H1 (cell line): Measurements from ENCODE around the gene DHCR7. TPM values are rescaled to one million over a fixed set of nuclear protein-coding genes. Genes with fewer than 3 reads are reported as not detected.

Experiments
- CTCF ChIA-PET: fragments of 300-600 bp; sonication (Branson Sonifier 250); formaldehyde crosslinking; loops from one replicate; lab custom pipeline; 2021; ENCODE audit not compliant: partially characterized antibody; lab: Charles Lee
- POLR2A ChIA-PET: fragments of 300-600 bp; sonication (Branson Sonifier 250); formaldehyde crosslinking; loops from one replicate; lab custom pipeline; 2021; ENCODE audit warnings: inconsistent platforms; ENCODE audit not compliant: partially characterized antibody; lab: Charles Lee
- DNase-seq, 2 experiments: peaks; one replicate each; pipeline versions ENCODE4 v3.0.0 to v3.0.0-alpha.2; 2010 to 2022; ENCODE audit warnings: low spot score in 2 of 2, low read depth in 1 of 2, mixed read lengths in 1 of 2
- FAIRE-seq: peaks from 2 replicates; lab custom pipeline; 2011; peaks lifted over from hg19 to GRCh38; lab: Jason Lieb, UNC
- H2AFZ ChIP-seq: 2 replicates; pipeline ENCODE4 v1.8.1; 2012; ENCODE audit warnings: low read length, inconsistent platforms
- H2AK5ac ChIP-seq: 2 replicates; pipeline ENCODE4 v1.6.1; 2013; ENCODE audit warnings: low read depth, low read length
- H2BK120ac ChIP-seq: replicated peaks from 2 replicates; pipeline ENCODE3; 2013; ENCODE audit warnings: low read depth, low read length, inconsistent platforms
- H2BK12ac ChIP-seq: 2 replicates; pipeline ENCODE4 v1.6.1; 2013; ENCODE audit warnings: low read depth, low read length
- H2BK15ac ChIP-seq: 2 replicates; pipeline ENCODE4 v1.6.1; 2013; ENCODE audit warnings: low read length
- H2BK20ac ChIP-seq: 2 replicates; pipeline ENCODE4 v1.6.1; 2013; ENCODE audit warnings: low read length
- H2BK5ac ChIP-seq: 2 replicates; pipeline ENCODE4 v1.6.1; 2013; ENCODE audit warnings: low read depth, low read length
- H3K14ac ChIP-seq: 2 replicates; pipeline ENCODE4 v1.6.1; 2013; ENCODE audit warnings: inconsistent platforms; ENCODE audit not compliant: insufficient read length
- H3K18ac ChIP-seq: 2 replicates; pipeline ENCODE4 v1.6.1; 2013; ENCODE audit warnings: low read length; ENCODE audit errors: extremely low read depth
- H3K23ac ChIP-seq: 2 replicates; pipeline ENCODE4 v1.6.1; 2013; ENCODE audit warnings: inconsistent platforms; ENCODE audit not compliant: insufficient read length
- H3K23me2 ChIP-seq: 2 replicates; pipeline ENCODE4 v1.6.1; 2013; ENCODE audit warnings: low read depth, low read length
- H3K27ac ChIP-seq: 2 replicates; pipeline ENCODE4 v1.6.1; 2011; ENCODE audit warnings: low read depth, low read length, inconsistent platforms
- H3K27me3 ChIP-seq, 4 experiments: replicated peaks in 1 of 4; 1 replicate in 1 of 4; 2 replicates in 3 of 4; pipeline versions ENCODE4 v1.6.1 to v1.8.1; 2011 to 2013; ENCODE audit warnings: low read length in 3 of 4, mild to moderate bottlenecking in 3 of 4, inconsistent platforms in 2 of 4, mixed read lengths in 2 of 4, moderate library complexity in 1 of 4; ENCODE audit not compliant: control insufficient read depth in 3 of 4, insufficient read depth in 3 of 4; ENCODE audit errors: extremely low read depth in 1 of 4
- H3K36me3 ChIP-seq, 4 experiments: 2 replicates each; pipeline versions ENCODE4 v1.6.1 to v1.8.1; 2011 to 2013; ENCODE audit warnings: mild to moderate bottlenecking in 4 of 4, low read length in 3 of 4, moderate library complexity in 2 of 4, control low read depth in 1 of 4, inconsistent platforms in 1 of 4; ENCODE audit not compliant: insufficient read depth in 4 of 4, control insufficient read depth in 2 of 4
- H3K4ac ChIP-seq: replicated peaks from 2 replicates; pipeline ENCODE3; 2013; ENCODE audit warnings: low read length, low read depth, mixed read lengths, inconsistent platforms; ENCODE audit not compliant: insufficient read length
- H3K4me1 ChIP-seq, 4 experiments: replicated peaks in 1 of 4; 1 replicate in 1 of 4; 2 replicates in 3 of 4; pipeline versions ENCODE4 v1.6.1 to v1.8.1; 2011 to 2013; ENCODE audit warnings: low read length in 3 of 4, inconsistent platforms in 2 of 4, mixed read lengths in 1 of 4; ENCODE audit not compliant: insufficient read depth in 4 of 4, control insufficient read depth in 3 of 4
- H3K4me2 ChIP-seq, 2 experiments: 2 replicates each; pipeline versions ENCODE4 v1.6.1 to v1.8.1; 2011 to 2013; ENCODE audit warnings: low read depth in 2 of 2, low read length in 2 of 2, control low read depth in 1 of 2, inconsistent platforms in 1 of 2, mild to moderate bottlenecking in 1 of 2; ENCODE audit not compliant: insufficient read depth in 1 of 2
- H3K4me3 ChIP-seq, 4 experiments: fragments of 200-600, 300-600 bp in 1 of 4; sonication (generic), shearing (Covaris generic), sonication (Bioruptor Twin) in 1 of 4; 2 replicates each; pipeline versions ENCODE4 v1.5.1 to v1.8.1; 2011 to 2016; ENCODE audit warnings: low read length in 4 of 4, low read depth in 3 of 4, control low read depth in 2 of 4, inconsistent platforms in 2 of 4, mild to moderate bottlenecking in 2 of 4, mixed read lengths in 1 of 4, moderate library complexity in 1 of 4; ENCODE audit not compliant: insufficient read depth in 2 of 4; ENCODE audit errors: extremely low read depth in 1 of 4
- H3K56ac ChIP-seq: replicated peaks from 2 replicates; pipeline ENCODE3; 2013; ENCODE audit warnings: low read depth, mild to moderate bottlenecking, mixed read lengths, low read length, inconsistent platforms; ENCODE audit not compliant: insufficient read length
- H3K79me1 ChIP-seq: 2 replicates; pipeline ENCODE4 v1.6.1; 2013; ENCODE audit warnings: low read depth, low read length, control low read depth
- H3K79me2 ChIP-seq, 2 experiments: 2 replicates each; pipeline versions ENCODE4 v1.6.1 to v1.8.1; 2012 to 2013; ENCODE audit warnings: low read length in 2 of 2, mild to moderate bottlenecking in 2 of 2, inconsistent platforms in 1 of 2; ENCODE audit not compliant: insufficient read depth in 2 of 2, control insufficient read depth in 1 of 2
- H3K9ac ChIP-seq, 4 experiments: replicated peaks in 1 of 4; 1 replicate in 1 of 4; 2 replicates in 3 of 4; pipeline versions ENCODE4 v1.6.1 to v1.8.1; 2011 to 2013; ENCODE audit warnings: low read depth in 3 of 4, low read length in 3 of 4, control low read depth in 2 of 4, mild to moderate bottlenecking in 2 of 4, moderate library complexity in 2 of 4, inconsistent platforms in 1 of 4; ENCODE audit errors: extremely low read depth in 1 of 4
- H3K9me3 ChIP-seq, 2 experiments: 2 replicates each; pipeline versions ENCODE4 v1.6.1 to v1.8.1; 2012 to 2013; ENCODE audit warnings: mild to moderate bottlenecking in 2 of 2, moderate library complexity in 2 of 2, control low read depth in 1 of 2, inconsistent platforms in 1 of 2, low read depth in 1 of 2, low read length in 1 of 2, mixed read lengths in 1 of 2; ENCODE audit not compliant: insufficient read depth in 2 of 2
- H4K20me1 ChIP-seq, 2 experiments: replicated peaks in 1 of 2; 2 replicates each; pipeline versions ENCODE3 to v1.8.1; 2011 to 2013; ENCODE audit warnings: inconsistent platforms in 2 of 2, low read length in 2 of 2, mild to moderate bottlenecking in 1 of 2; ENCODE audit not compliant: insufficient read depth in 2 of 2, control insufficient read depth in 1 of 2
- H4K5ac ChIP-seq: 2 replicates; pipeline ENCODE4 v1.6.1; 2013; ENCODE audit warnings: low read length, low read depth, mixed read lengths, inconsistent platforms; ENCODE audit not compliant: insufficient read length
- H4K8ac ChIP-seq: 2 replicates; pipeline ENCODE4 v1.8.0; 2013; ENCODE audit warnings: mild to moderate bottlenecking, moderate library complexity, low read length, inconsistent platforms; ENCODE audit not compliant: insufficient read depth; ENCODE audit errors: extremely low read depth
- H4K91ac ChIP-seq: replicated peaks from 2 replicates; pipeline ENCODE3; 2013; ENCODE audit warnings: low read length, mixed read lengths, inconsistent platforms; ENCODE audit not compliant: insufficient read length
- CHD2 ChIP-seq: IDR thresholded peaks from 2 replicates; pipeline ENCODE4 v1.6.1; 2012; ENCODE audit warnings: low read length, improper control_type of control experiment
- SRF ChIP-seq: IDR thresholded peaks from 2 replicates; pipeline ENCODE4 v1.6.1; 2011; ENCODE audit warnings: mild to moderate bottlenecking, low read depth, low read length, moderate library complexity
- YY1 ChIP-seq: IDR thresholded peaks from 2 replicates; pipeline ENCODE4 v1.6.1; 2011; ENCODE audit warnings: low read depth, mild to moderate bottlenecking, low read length
- ZNF274 ChIP-seq: IDR thresholded peaks from 2 replicates; pipeline ENCODE4 v1.7.0; 2012; ENCODE audit warnings: low read length, borderline replicate concordance; ENCODE audit errors: extremely low read depth
- WGBS, 2 experiments: shearing (Covaris generic) in 1 of 2; methylation state at CpG; one replicate each; pipeline versions ENCODE4 v1.1.6 to v1.1.7; 2013 to 2015; ENCODE audit warnings: low lambda C conversion rate in 2 of 2, mixed read lengths in 2 of 2, inconsistent platforms in 1 of 2, low coverage in 1 of 2, missing lambda C conversion rate in 1 of 2; ENCODE audit not compliant: insufficient replicate concordance in 2 of 2, insufficient coverage in 1 of 2, insufficient read length in 1 of 2; ENCODE audit errors: extremely low coverage in 1 of 2, missing lambda C conversion rate in 1 of 2; 5-methylcytosine and 5-hydroxymethylcytosine counted together
- polyA plus RNA-seq, 7 experiments: library from polyadenylated mRNA; depleted of rRNA in 3 of 7; stranded (reverse) in 5 of 7; unstranded in 2 of 7; fragments of >200 nt in 5 of 7; fragments of 200-250 nt in 2 of 7; gene quantifications; 1 replicate in 5 of 7; 2 replicates in 1 of 7; 4 replicates in 1 of 7; pipeline versions ENCODE4 v1.2.1 to v1.2.3, GENCODE V29; 2011 to 2013; ENCODE audit warnings: missing spikeins in 2 of 7, mixed read lengths in 2 of 7
- total RNA-seq: library from RNA; stranded (reverse); fragmentation: NEBNext Ultra II Directional; extraction: Animal tissue kit (Norgen Biotek cat#: 25700); gene quantifications from 2 replicates; pipeline ENCODE4 v1.2.1, GENCODE V29; 2021

Gene DHCR7
- total and polyA plus RNA-seq, 2 of the 8 experiments (the other 6 are each of a cell fraction or from before 2014, with no cell fraction given) = 144 to 157 TPM

GRCh38 chr11:71395263-71395560 is 53.0 kb downstream of the DHCR7 start:
- Histone ChIP-seq H4K20me1 (peaks cover 0 to 2% of the 10 kb centered on the region in 2 experiments), H3K27ac (no peak overlapping the region), H3K79me1 (no peaks in the 10 kb centered on the region), H2BK120ac (no peak overlapping the region), H3K4me3 (no peak overlapping the region), H3K4me2 (no peak overlapping the region), H3K4me1 (no peaks in the 10 kb centered on the region), H2BK15ac (no peak overlapping the region), H3K18ac (no peak overlapping the region), H2BK12ac (no peak overlapping the region), H3K4ac (no peak overlapping the region), H2BK20ac (no peak overlapping the region), H2BK5ac (no peak overlapping the region), H4K5ac (no peak overlapping the region), H3K79me2 (no peaks in the 10 kb centered on the region), H4K8ac (no peak overlapping the region), H3K56ac (no peak overlapping the region), H3K23ac (no peak overlapping the region), H2AFZ (no peak overlapping the region), H4K91ac (no peak overlapping the region), H2AK5ac (no peak overlapping the region), H3K9me3 (no peaks in the 10 kb centered on the region), H3K36me3 (no peaks in the 10 kb centered on the region), H3K27me3 (peaks cover 0 to 4% (median 1%) of the 10 kb centered on the region in 4 experiments; a peak in 2 of 7 replicates), H3K9ac (no peak overlapping the region), H3K14ac (no peak overlapping the region), H3K23me2 (peaks cover 3% of the 10 kb centered on the region; the same call in 1 of the 2 replicates)
- ChIA-PET POLR2A (no interaction called here), CTCF (interaction anchor here (0.6 to 1.5 kb wide), 2 partner anchors 10 to 25 kb away, joined by 3 to 4 read pairs; no protein-coding TSS in a partner anchor)
- TF ChIP-seq CHD2 (no peak), ZNF274 (no peak), SRF (no peak), YY1 (no peak)
- FAIRE-seq (no peak), DNase-seq (no peak)
- WGBS, 2 experiments = 83% methylated on average over 7 of the region's 7 CpGs; no CpG with 5 or more reads in 1 of the 2 experiments
